ENCODE data around the gene JSRP1.

DNA sequence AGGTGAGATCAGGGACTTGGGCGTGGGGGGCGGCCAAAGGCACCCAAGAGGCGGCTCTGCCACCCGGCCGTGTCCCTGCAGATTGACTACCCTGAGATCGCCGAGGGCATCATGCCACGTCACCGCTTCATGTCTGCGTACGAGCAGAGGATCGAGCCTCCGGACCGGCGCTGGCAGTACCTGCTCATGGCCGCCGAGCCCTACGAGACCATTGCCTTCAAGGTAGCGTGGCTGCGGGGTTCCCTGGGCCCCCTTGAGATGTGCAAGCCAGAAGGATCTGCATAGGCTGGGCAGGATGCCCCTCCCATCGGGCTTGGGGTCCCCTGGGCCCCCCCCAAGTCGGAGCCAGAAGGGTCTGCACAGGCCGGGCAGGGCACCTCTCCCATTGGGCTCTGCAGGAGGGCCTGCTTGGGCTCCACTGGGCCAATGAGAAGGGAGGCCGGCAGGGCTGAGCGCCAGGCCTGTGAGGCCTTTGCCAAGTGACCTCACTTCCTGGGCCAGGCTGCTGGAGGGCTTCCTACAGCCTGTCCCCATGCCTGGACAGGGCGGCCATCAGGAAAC is 9.3 kb downstream of the JSRP1 start:
- TF ChIP-seq TAF1 (IDR thresholded peaks at IDR 0.05; ENCODE audit: borderline replicate concordance, low read depth, low read length) (no peak), POLR2AphosphoS5 (IDR thresholded peaks at IDR 0.05; ENCODE audit: low read depth, low read length) (no peak), POLR2A (IDR thresholded peaks at IDR 0.05; ENCODE audit: low read depth, low read length) (no peak)
